ENCODE measurements around the gene CDC6. TPM values are rescaled to one million over a fixed set of nuclear protein-coding genes. Genes with fewer than 3 reads are reported as not detected.

Gene CDC6
- total and polyA plus RNA-seq, 2 of the 8 experiments (the other 6 are each of a cell fraction or from before 2014, with no cell fraction given), result 50.5 to 140 TPM

GRCh38 chr17:40264458-40265185 is 23.1 kb upstream of the CDC6 start:
- Histone ChIP-seq H3K79me1 (ENCODE audit: low read depth, low read length) (no peaks in the 10 kb centered on the region), H2BK20ac (ENCODE audit: low read length) (no peak overlapping the region), H2BK12ac (ENCODE audit: low read depth, low read length) (no peak overlapping the region), H4K8ac (ENCODE audit: extremely low read depth, insufficient read depth, low read length) (no peak overlapping the region), H3K18ac (ENCODE audit: extremely low read depth, low read length) (no peak overlapping the region), H4K20me1 (replicated peaks in 1 of 2; ENCODE audit: control insufficient read depth in 1 of 2, insufficient read depth in 2 of 2, low read length in 2 of 2) (peaks cover 0 to 3% of the 10 kb centered on the region in 2 experiments), H4K91ac (replicated peaks; ENCODE audit: insufficient read length, low read length) (no peak overlapping the region), H3K36me3 (ENCODE audit: control insufficient read depth in 2 of 4, insufficient read depth in 4 of 4, low read length in 3 of 4) (peaks cover 4 to 39% (median 13%) of the 10 kb centered on the region in 4 experiments; a peak in 6 of 8 replicates), H4K5ac (ENCODE audit: insufficient read length, low read depth, low read length) (no peak overlapping the region), H3K9me3 (ENCODE audit: insufficient read depth in 2 of 2, low read depth in 1 of 2, low read length in 1 of 2) (no peaks in the 10 kb centered on the region), H2BK120ac (replicated peaks; ENCODE audit: low read depth, low read length) (no peak overlapping the region), H3K23ac (ENCODE audit: insufficient read length) (no peak overlapping the region), H3K23me2 (ENCODE audit: low read depth, low read length) (no peaks in the 10 kb centered on the region; the same call in 1 of the 2 replicates), H3K9ac (replicated peaks in 1 of 4; ENCODE audit: extremely low read depth in 1 of 4, low read depth in 3 of 4, low read length in 3 of 4) (no peak overlapping the region), H3K4me2 (ENCODE audit: insufficient read depth in 1 of 2, low read depth in 2 of 2, low read length in 2 of 2) (no peak overlapping the region), H3K14ac (ENCODE audit: insufficient read length) (no peak overlapping the region), H3K4me3 (ENCODE audit: extremely low read depth in 1 of 4, insufficient read depth in 2 of 4, low read depth in 3 of 4, low read length in 4 of 4) (no peak overlapping the region), H3K4ac (replicated peaks; ENCODE audit: insufficient read length, low read depth, low read length) (no peak overlapping the region), H2BK5ac (ENCODE audit: low read depth, low read length) (no peak overlapping the region), H2AK5ac (ENCODE audit: low read depth, low read length) (no peak overlapping the region), H3K56ac (replicated peaks; ENCODE audit: insufficient read length, low read depth, low read length) (no peak overlapping the region), H3K4me1 (replicated peaks in 1 of 4; ENCODE audit: control insufficient read depth in 3 of 4, insufficient read depth in 4 of 4, low read length in 3 of 4) (peaks cover 0 to 2% (median 0%) of the 10 kb centered on the region in 4 experiments; a peak in 1 of 7 replicates), H2AFZ (ENCODE audit: low read length) (no peak overlapping the region), H2BK15ac (ENCODE audit: low read length) (no peak overlapping the region), H3K79me2 (ENCODE audit: control insufficient read depth in 1 of 2, insufficient read depth in 2 of 2, low read length in 2 of 2) (no peaks in the 10 kb centered on the region), H3K27ac (ENCODE audit: low read depth, low read length) (no peak overlapping the region), H3K27me3 (replicated peaks in 1 of 4; ENCODE audit: control insufficient read depth in 3 of 4, extremely low read depth in 1 of 4, insufficient read depth in 3 of 4, low read length in 3 of 4) (no peaks in the 10 kb centered on the region)
- no peak for FAIRE-seq
- DNase-seq (ENCODE audit: low read depth in 1 of 2, low spot score in 2 of 2), result no peak
- TF ChIP-seq SP2 (IDR thresholded peaks at IDR 0.05; ENCODE audit: low read length), result no peak
- no peak for TF ChIP-seq RNF2 (IDR thresholded peaks at IDR 0.05; ENCODE audit: borderline replicate concordance, low read depth, low read length, missing control alignments, poor library complexity, severe bottlenecking)
- no peak for TF ChIP-seq EZH2 (IDR thresholded peaks at IDR 0.05; ENCODE audit: low read depth, low read length, severe bottlenecking)
- TF ChIP-seq POLR2A (IDR thresholded peaks at IDR 0.05; ENCODE audit: control extremely low read depth in 1 of 2, low read depth in 2 of 2, low read length in 2 of 2), result no peak
- TF ChIP-seq SRF (IDR thresholded peaks at IDR 0.05; ENCODE audit: low read depth, low read length), result no peak
- TF ChIP-seq TCF12 (IDR thresholded peaks at IDR 0.05; ENCODE audit: low read depth, low read length), result no peak
- 91% methylated on average over 18 of the region's 21 CpGs; no CpG with 5 or more reads in 1 of the 2 experiments for WGBS, 2 experiments (ENCODE audit: extremely low coverage in 1 of 2, insufficient coverage in 1 of 2, insufficient read length in 1 of 2, insufficient replicate concordance in 2 of 2, low coverage in 1 of 2, low lambda C conversion rate in 2 of 2, missing lambda C conversion rate in 1 of 2)
- CTCF ChIA-PET (ENCODE audit: partially characterized antibody), result interaction anchor here (0.6 to 1.1 kb wide), 2 partner anchors 13 to 63 kb away, joined by 3 to 7 read pairs; no protein-coding TSS in a partner anchor
- POLR2A ChIA-PET (ENCODE audit: partially characterized antibody), result interaction anchor here (1.2 to 1.4 kb wide), 2 partner anchors 10 to 21 kb away, joined by 3 to 4 read pairs; no protein-coding TSS in a partner anchor
